Kasumi-1 (cell line): ENCODE results near the gene IL1RAPL1.
"Not testable (repeated sequence)": the region's sequence is repeated elsewhere in the genome, so short reads cannot be mapped to it uniquely, and the experiment has no call there.

ENCODE experiments used
- DNase-seq, 2 experiments: peaks; one replicate each; lab custom pipeline; 2025; lab: John Stamatoyannopoulos, UW

IL1RAPL1 gene

DNA sequence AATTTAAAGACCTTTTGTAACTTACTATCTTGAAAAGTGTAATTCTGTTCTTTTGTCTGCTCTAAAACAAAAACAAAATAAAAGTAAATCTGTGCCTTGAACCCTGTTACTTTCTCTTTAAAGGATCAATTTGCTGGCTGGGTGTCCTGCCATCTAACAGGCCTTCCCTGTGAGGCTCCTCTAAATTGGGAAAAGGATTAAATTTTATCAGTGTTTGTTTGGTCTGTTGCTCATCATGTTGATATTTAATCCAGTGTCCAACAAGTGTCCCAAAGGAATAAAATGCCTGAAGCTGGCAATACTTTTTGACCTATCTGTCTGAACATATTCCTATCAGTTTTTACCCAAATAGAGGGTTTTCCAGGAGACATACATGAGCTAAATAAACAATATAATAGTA is 688.7 kb downstream of the IL1RAPL1 start:
- no peak for DNase-seq

DNA sequence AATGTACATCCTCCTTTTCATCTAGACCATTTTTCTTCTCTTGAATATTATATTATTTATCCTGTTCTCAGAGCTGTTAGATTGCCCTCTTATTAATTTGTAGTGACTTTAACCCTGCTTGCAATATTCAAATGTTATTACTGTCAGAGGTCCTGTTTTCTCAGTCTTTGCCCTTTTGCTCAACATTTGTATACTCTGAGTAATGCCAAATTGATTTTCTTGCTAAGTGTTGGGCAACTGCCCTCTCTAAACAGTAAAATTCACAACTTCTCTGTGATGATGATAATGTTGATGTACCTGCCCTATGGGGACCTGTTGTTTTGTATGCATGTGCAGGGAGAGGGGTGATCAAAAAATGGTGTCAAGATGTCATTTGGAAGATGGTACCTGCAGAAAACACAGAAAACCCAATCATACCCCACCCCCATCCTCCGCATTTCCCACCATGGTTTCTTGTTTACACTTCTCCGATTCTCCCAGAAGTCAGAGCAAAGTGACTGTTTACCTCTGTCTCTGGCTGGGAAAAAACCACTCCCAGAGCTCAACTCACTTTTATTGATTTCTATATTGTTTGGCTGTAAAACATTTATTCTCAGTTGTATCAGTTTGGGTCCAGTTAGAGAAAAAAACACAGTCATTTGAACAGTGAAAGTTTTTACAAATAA is 694.0 kb downstream of the IL1RAPL1 start:
- no peak for DNase-seq

DNA sequence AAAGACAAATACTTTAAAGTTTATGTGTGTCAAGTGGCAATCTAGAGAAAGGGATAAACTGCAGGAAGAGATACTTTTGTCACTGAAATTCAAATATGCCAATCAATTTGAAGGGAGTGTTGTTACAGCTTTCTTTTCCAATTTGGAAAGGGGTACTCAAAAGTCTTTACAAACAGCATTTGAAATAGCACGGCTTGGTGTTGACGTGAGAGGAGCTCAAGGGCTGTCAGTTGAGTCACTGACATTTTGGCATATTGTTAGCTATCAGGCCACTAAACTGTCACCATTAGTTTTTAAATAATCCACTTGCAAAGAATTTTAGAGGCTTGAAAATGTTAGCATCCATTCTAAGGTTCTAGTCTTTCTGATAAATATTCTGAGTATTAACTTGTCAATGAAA is 698.4 kb downstream of the IL1RAPL1 start:
- no peak for DNase-seq

DNA sequence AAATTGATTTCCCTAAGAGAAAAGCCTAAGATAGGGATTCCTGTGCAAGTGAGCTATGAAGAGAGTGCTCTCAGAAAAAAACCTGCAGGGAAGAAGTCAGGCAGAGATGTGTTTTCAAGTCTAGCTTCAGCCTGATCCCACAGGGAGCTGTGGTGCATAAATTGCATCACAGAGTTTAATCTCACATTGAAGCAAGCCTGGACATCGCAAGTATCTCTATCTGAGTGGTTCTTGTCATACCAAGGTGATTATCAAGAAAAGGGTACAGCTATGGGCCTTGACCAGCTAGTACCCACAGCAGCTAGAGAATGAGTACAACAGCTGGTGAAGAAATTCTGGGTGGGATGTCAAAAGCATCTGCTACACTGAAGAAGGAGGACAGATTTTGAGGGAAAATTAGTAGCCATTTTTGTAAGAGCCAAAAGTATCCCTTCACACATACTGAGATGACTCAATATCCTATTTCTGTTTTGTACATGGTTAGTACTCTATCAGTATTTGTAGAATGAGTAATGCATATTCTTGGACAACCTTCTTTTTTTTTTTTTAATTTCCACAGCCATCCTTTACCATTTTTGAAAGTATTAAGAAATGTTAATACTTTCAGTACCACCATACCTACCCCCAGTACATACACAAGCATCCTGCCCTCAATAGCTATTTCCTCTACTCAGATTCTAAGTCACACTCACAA is 708.9 kb downstream of the IL1RAPL1 start:
- DNase-seq, result no peak

DNA sequence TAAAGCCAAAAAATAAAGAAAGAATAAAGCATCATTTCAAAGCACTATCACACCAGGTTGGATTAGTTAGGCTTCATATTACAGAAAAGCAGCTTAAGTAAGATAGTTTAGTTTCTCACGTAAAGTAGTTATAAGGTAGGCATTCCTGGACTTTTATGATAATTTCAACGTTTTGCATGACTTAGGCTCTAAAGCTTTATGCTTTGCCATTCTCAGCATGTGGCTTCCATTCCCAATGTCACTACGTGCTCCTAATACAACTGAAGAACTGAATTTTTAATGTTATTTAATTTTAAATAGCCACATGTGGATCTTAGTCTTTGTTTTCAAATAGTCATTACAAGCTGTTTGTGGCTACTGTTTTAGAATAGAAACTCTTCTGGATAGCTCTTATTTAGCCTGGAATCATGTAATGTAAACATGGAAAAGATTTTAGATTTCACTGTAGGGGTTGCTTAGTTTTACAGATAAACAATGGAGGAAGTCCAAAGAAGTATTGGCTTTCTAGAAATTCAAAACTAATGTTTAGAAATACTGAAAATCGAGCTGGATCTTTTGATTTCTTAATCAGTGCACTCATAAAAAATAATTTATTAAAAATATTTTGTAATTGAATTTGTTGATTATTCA is 710.0 kb downstream of the IL1RAPL1 start:
- no peak for DNase-seq

DNA sequence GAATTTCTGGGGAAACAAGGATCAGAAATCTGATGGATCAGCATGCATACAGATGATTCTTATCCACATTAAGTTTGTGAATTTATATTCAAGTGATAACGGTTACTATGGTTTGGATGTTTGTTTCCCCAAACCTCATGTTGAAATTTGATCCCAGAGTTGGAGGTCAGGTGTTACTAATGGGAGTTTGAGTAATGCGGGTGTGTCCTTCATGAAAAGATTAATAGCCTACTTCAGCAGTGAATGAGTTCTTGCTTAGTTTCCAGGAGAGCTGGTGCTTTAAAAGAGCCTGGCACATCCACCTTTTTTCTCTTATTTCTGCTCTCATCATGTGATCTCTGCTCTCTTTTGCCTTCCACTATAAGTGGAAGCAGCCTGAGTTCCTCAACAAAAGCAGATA is 712.4 kb downstream of the IL1RAPL1 start:
- DNase-seq, result no peak

DNA sequence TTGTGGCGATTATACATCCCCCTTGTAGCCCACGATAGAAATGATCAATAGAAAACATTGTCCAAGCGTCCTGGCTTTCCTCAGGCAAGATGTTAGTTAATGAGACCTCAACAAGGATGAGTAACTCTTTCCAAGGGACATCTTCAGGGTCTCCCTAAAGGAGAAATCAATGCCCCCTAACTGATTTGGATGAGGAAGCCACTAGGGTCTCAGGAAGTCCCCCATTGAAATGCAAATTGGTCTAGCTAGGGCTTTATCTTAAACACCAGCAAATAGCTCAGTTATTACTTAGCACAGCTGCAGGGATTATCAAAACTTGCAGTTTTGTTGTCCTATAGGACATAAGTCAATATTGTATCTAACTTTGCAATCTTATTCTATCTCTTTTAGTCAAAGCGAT is 721.5 kb downstream of the IL1RAPL1 start:
- no peak for DNase-seq

DNA sequence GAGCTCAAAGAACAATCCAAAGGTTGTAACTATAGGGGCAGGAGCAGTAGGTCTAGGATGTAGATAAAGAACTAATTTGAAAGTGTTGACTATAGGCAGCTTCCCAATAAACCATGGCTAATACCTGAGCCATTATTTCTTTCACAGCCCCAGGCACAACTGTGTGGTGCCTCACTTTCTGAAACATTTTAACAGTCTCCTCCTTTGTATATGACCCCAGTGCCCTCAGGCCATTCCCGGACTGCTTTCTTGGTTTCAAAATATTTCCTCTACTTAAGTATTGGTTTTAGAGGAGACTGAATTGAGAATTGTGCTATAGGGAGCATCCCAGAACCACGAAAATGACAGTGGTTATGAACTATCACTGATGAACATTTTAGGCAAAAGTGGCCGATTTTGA is 728.7 kb downstream of the IL1RAPL1 start:
- no peak for DNase-seq

DNA sequence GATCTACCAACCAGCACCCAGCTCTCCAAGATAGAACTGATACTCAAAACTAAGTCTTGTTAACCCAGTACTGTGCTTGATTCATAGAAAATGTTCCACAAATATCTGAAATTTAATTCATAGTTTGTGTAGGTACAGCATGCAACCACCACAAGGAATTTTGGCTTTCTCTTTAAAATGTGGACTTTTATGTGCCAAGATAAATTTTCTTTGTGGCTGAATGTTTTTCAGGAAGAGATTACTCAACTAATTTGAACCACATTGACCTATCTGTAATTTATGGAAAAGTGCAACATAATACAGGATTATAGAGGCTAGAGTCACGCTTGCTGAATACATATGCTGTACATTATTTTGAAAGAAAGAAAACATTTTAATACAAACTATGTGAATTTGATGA is 730.8 kb downstream of the IL1RAPL1 start:
- DNase-seq, result no peak

DNA sequence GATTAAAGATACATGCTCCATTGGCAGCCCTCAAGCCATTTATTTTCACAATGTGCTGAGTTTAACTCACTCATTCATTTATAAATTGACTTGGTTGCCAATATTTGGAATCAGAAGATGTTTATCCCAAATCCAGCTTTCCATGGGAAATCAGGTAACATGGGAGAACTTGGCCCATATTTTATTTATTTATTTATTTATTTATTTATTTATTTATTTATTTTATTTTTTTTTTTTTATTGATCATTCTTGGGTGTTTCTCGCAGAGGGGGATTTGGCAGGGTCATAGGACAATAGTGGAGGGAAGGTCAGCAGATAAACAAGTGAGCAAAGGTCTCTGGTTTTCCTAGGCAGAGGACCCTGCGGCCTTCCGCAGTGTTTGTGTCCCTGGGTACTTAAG is 745.2 kb downstream of the IL1RAPL1 start:
- DNase-seq, result not testable (repeated sequence)

DNA sequence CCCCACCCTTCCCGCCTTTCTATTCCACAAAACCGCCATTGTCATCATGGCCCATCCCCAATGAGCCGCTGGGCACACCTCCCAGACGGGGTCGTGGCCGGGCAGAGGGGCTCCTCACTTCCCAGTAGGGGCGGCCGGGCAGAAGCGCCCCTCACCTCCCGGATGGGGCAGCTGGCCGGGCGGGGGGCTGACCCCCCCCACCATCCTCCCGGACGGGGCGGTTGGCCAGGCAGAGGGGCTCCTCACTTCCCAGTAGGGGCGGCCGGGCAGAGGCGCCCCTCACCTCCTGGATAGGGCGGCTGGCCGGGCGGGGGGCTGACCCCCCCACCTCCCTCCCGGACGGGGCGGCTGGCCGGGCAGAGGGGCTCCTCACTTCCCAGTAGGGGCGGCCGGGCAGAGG is 745.8 kb downstream of the IL1RAPL1 start:
- DNase-seq, result not testable (repeated sequence)

DNA sequence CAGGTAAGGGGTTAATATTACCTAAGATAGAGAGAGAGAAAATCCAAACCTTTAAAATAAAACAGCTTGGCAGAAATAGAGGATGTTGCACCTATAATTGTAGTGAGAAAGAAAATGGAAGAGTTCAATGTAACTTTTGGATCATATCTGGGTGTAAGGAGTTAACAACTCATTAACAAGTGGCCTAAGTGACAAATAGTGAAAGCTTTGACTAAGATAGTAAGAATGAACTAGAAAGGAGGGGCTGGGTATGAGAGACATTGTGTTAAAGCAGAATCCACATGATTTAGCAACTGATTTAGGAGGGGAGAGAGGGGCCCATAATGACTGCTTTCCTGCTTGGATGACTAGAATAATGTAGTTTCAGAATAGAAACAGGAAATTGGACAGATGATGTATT is 761.0 kb downstream of the IL1RAPL1 start:
- no peak for DNase-seq

DNA sequence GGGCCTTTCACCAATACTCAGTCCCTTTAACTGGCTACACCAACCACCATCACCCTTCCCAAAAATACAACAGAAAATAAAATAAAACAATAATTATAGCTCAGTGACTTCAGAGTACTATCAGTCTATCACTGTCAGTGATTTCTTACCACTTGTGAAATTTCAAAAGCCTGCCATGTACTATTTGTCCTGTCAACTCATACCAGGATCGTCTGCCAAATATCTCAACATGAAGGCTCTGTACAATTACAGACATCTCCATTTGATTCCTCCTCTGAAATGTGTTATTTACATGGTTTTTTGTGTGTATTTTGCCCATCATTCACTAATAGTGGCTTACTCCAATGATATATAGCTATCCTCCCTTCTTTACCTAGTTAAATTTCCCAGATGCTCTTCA is 772.0 kb downstream of the IL1RAPL1 start:
- DNase-seq, result no peak

DNA sequence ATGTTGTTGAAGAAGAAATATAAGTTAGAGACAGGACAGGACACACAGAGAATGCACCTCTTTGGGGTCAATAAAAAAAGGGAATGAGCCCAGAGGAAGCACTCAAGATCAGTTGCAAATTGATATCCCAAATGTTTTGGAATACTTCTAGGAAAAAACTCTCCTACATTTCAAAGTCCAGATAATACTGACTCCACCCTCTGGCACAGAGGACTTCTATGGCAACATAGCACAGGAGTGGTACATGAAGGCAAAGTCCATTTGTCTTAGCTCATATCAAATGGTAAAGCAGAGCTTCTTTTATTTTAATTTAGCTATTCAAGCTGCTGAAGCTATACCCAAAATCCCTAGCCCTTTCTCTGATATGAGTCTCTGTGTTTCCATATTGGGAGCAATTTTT is 787.5 kb downstream of the IL1RAPL1 start:
- DNase-seq, result not testable (repeated sequence)

DNA sequence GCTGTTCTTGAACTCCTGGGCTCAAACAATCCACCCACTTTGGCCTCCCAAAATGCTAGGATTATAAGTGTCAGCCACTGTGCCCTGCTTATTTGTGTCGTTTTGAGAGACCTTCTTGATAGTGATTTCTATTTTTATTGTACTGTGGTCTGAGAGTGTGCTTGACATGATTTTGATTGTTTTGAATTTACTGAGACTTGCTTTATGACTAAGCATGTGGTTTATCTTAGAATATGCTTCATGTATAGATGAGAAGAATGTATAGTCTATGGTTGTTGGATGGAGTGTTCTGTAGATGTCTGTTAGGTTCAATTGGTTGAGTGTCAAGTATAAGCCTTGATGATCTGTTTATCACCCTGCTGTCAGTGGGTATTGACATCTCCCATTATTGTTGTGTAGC is 789.3 kb downstream of the IL1RAPL1 start:
- no peak for DNase-seq

DNA sequence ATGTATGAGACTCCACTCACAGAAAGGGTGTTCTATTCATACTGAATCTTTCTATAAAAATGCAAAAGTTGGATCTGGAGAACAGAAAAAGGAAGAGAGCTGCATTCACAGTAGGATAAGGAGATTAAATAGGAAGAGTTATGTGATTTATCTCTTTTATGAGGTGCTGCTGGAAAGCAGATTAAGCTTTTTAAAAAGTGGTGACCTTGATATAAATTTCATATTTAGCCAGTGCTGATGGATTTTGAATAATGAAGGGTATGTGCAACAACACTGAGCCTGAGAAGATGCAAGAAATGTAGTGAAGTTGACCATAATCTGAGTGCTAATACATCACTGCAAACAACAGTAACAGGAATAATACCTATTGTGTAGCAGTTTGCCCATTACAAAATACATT is 795.6 kb downstream of the IL1RAPL1 start:
- DNase-seq, result no peak

DNA sequence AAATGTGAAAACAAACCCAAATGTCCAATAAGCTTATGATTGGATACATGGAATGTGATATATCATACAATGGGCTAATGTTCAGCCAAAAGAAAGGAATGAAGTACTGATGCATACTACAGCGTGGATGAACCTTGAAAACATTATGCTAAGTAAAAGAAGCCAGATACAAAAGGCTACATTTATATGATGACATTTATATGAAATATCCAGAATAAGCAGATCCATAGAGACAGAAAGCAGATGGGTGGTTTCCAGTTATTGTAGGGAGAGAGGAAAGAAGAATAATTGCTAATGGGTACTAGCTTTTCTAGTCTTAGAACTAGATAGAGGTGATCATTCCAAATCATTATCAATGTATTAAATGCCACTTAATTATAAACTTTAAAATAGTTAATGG is 801.3 kb downstream of the IL1RAPL1 start:
- no peak for DNase-seq

DNA sequence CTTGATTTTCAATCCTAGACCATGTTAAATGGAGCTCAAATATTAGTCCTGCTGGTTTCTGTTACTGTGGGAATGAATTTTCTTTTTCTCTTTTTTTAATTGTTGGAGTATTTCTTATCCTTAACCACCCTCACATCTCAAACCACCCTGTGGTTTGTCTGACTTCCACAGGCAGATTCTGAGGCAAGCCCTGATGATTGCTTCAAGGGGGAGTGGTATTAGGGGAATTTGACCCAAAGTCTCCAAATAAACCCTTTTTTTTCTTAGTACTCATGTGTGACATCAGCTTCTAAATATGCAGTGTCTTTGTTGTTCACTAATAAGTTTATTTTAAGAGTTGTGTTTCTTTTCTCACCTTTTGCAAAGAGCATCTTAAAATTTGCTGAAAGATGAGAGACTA is 810.3 kb downstream of the IL1RAPL1 start:
- DNase-seq, result no peak

DNA sequence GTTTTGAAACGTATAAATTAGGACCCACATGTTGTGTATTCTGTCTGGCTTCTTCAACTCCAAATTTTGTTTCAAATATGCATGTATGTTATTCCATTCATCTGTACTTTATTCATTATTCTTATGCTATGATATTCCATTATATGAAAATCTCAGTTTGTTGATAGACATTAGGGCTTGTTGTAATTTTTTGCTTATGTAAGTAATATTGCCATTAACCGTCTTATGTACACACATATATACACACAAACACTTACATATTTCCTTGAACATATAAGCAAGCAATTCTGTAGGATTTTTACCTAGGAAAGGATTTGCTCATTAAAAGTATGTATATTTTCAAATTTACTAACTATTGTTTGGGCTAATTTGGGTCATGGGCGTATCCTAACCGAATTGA is 820.1 kb downstream of the IL1RAPL1 start:
- no peak for DNase-seq

DNA sequence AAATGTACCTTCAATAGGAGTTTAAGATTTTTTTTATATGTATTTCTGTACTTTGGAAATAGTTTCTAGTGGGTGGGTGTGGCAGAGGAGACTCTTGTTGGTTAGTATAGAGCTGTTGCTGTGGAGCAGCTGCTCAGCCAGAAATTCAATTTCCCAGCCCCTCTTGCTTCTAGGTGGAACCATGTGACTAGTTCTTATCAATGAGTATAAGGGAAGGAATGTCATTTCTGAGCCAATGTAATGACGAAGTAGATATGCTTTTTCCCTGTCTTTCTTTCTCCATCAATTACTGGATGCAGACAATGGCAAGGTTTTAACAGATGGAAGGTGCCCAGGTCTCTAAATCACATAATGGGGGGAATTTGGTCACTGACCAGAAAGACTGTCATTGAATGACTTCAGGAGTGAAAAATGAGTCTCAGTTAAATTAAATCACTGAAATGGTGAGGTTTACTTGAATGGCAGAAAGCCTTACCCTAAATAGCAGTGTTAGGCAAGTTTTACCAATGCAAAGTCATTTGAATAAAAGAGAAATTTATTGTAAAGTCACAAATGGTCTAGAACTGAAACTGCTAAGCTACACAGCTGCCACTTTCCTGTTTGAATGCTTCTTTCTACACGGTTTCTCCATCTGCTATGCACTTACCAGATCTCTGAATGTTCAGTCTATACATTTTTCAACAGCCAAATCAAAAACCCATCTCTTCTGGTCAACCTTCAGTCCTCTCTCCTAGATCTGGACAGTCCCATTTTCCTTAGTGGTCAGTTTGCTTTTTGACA is 832.7 kb downstream of the IL1RAPL1 start:
- DNase-seq, result no peak

DNA sequence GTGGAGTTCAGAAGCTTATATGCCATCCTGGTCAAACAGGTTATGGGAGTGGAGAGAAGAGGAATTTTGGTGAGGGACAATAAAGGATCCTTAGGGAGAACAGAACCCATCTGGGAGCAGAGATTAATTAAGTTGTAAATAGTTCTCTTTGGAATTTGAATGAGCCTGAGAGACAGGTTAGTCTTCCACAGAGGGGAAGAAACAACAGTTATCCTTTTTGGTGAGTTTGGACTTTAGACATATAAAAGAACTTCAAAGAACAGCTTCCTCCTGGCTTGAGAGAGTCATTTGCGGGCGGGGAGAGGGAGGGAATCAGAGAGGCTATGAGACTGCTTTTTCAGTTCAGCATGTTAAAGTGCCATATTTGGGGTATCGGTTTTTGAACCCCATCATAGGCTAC is 834.8 kb downstream of the IL1RAPL1 start:
- DNase-seq, result no peak

DNA sequence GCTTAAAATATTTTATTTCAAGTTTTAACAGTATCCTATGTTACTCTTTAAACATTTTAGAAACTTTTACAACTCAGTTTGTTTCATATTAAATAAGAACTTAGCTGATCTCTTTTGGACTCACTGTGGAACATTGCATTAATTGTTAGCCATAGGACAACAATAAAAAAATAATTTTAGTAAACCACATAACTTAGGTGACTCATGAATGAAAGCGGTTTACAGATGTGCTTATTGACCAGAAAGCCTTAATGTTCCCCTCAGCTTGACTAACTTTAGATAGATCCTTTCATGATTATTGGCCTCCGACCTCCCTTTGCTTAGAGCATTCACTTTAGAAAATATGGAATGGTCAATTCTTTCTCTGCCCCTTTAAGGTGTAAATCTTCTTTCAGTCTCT is 844.6 kb downstream of the IL1RAPL1 start:
- no peak for DNase-seq

DNA sequence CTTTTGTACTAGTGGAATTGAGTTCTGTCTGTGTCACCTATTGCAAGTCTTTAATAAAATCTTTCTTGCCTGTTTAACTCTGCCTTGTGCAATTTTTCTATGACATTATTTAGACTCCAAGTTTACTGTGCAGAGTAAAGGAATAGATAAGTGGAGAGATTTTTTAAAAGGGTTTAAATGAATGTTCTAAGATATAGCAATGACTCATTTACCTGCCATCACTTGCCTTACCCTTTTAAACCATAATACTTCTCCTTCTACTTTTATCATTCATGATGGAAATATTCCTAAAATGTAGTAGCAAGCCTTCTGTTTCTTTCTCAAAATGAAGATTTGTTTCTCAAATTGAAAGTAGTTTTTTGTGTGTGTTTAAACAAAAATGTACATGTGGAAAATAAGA is 845.3 kb downstream of the IL1RAPL1 start:
- no peak for DNase-seq
